A673 (cell line): Measurements from ENCODE around the gene KIR3DL1. TPM values are rescaled to one million over a fixed set of nuclear protein-coding genes. Genes with fewer than 3 reads are reported as not detected.

Experiments
- BruUV-seq: library from RNA; stranded (reverse); fragments of 400-500 nt; replicated peaks from 2 replicates; lab custom pipeline; 2021; lab: Mats Ljungman, UMichigan
- CTCF ChIA-PET: fragments of 300-600 bp; sonication (Branson Sonifier 250); formaldehyde crosslinking; loops from one replicate; lab custom pipeline; 2022; ENCODE audit warnings: antibody characterized with exemption; lab: Charles Lee
- POLR2A ChIA-PET: fragments of 300-600 bp; sonication (Branson Sonifier 250); formaldehyde crosslinking; loops from one replicate; lab custom pipeline; 2022; ENCODE audit warnings: antibody characterized with exemption; ENCODE audit not compliant: low non-redundant PET; lab: Charles Lee
- DNase-seq: peaks from one replicate; pipeline ENCODE4 v3.0.0-alpha.2; 2015; ENCODE audit warnings: low spot score
- H3K27ac ChIP-seq: fragments of 200-600 bp; sonication (generic); 2 replicates; pipeline ENCODE4 v1.5.1; 2016; ENCODE audit warnings: mixed run types, low read depth, mild to moderate bottlenecking, mixed read lengths, antibody characterized with exemption, low read length; ENCODE audit not compliant: poor library complexity, severe bottlenecking
- H3K27me3 ChIP-seq: fragments of 200-600 bp; sonication (generic); replicated peaks from 2 replicates; pipeline ENCODE4 v1.6.1; 2017; ENCODE audit warnings: mixed run types, low read depth, mild to moderate bottlenecking, mixed read lengths, antibody characterized with exemption, low read length; ENCODE audit not compliant: insufficient read depth, poor library complexity
- H3K36me3 ChIP-seq: fragments of 200-600 bp; sonication (generic); 2 replicates; pipeline ENCODE4 v1.6.1; 2016; ENCODE audit warnings: mixed run types, mild to moderate bottlenecking, mixed read lengths, antibody characterized with exemption, low read length; ENCODE audit not compliant: insufficient read depth, poor library complexity, severe bottlenecking
- H3K4me1 ChIP-seq: fragments of 200-600 bp; sonication (generic); 2 replicates; pipeline ENCODE4 v1.6.1; 2017; ENCODE audit warnings: mixed run types, mild to moderate bottlenecking, mixed read lengths, antibody characterized with exemption, low read length; ENCODE audit not compliant: insufficient read depth, poor library complexity, severe bottlenecking
- H3K4me3 ChIP-seq: fragments of 200-600 bp; sonication (generic); 2 replicates; pipeline ENCODE4 v1.5.1; 2016; ENCODE audit warnings: low read depth, mixed run types, mild to moderate bottlenecking, mixed read lengths, low read length; ENCODE audit not compliant: poor library complexity, severe bottlenecking
- H3K9me3 ChIP-seq: fragments of 200-600 bp; sonication (generic); 2 replicates; pipeline ENCODE4 v1.6.1; 2016; ENCODE audit warnings: mixed run types, low read depth, mild to moderate bottlenecking, mixed read lengths, antibody characterized with exemption, low read length; ENCODE audit not compliant: poor library complexity, severe bottlenecking
- CTCF ChIP-seq: fragments of 300-800, 200-600 bp; sonication (generic); conservative IDR thresholded peaks from 2 replicates; pipeline ENCODE4 v1.5.1; 2017; ENCODE audit warnings: low read depth, mild to moderate bottlenecking, antibody characterized with exemption, low read length, moderate library complexity, mixed read lengths
- EZH2 ChIP-seq: fragments of 200-600 bp; sonication (generic); IDR thresholded peaks from 2 replicates; pipeline ENCODE4 v1.6.1; 2017; ENCODE audit warnings: borderline replicate concordance, low read depth, mild to moderate bottlenecking, mixed read lengths, antibody characterized with exemption, low read length; ENCODE audit not compliant: poor library complexity, severe bottlenecking
- intact Hi-C: fragments of 100-400 bp; cut with micrococcal nuclease; formaldehyde crosslinking; loops from one replicate; pipeline ENCODE4 v1.10.0; 2022; ENCODE audit not compliant: unreplicated experiment
- total RNA-seq: library from RNA; stranded (reverse); gene quantifications from 2 replicates; pipeline ENCODE4 v1.2.3, GENCODE V29; 2021

The KIR3DL1 gene
- total RNA-seq, 1 experiment from 2014 or later, result not detected

- peaks cover 3% of the 10 kb centered on the region for H3K27me3 ChIP-seq
- H3K4me3 ChIP-seq, result no peak overlapping the region
- TF ChIP-seq EZH2 (no peak), CTCF (no peak)
- ChIA-PET CTCF (no interaction called here), POLR2A (no interaction called here)
- no peak for DNase-seq
- H3K36me3 ChIP-seq, result no peaks in the 10 kb centered on the region
- intact Hi-C loops, result no loop called here
- no TSS peak for BruUV-seq
- no peaks in the 10 kb centered on the region for H3K4me1 ChIP-seq
- H3K9me3 ChIP-seq, result no peaks in the 10 kb centered on the region
- no peak overlapping the region for H3K27ac ChIP-seq
Measured at GRCh38 chr19:54790711-54791110, 25.6 kb upstream of the KIR3DL1 start.

GRCh38 chr19:54791476-54791875, 24.8 kb upstream of the KIR3DL1 start:
- POLR2A ChIA-PET, result no interaction called here
- Histone ChIP-seq H3K9me3 (no peaks in the 10 kb centered on the region), H3K4me3 (no peak overlapping the region), H3K27ac (no peak overlapping the region), H3K36me3 (no peaks in the 10 kb centered on the region), H3K4me1 (no peaks in the 10 kb centered on the region), H3K27me3 (peaks cover 3% of the 10 kb centered on the region)
- BruUV-seq, result no TSS peak
- CTCF ChIA-PET, result no interaction called here
- no peak for DNase-seq
- TF ChIP-seq EZH2 (no peak), CTCF (no peak)
- intact Hi-C loops, result no loop called here

GRCh38 chr19:54792814-54793213, 23.5 kb upstream of the KIR3DL1 start:
- no TSS peak for BruUV-seq
- intact Hi-C loops, result no loop called here
- Histone ChIP-seq H3K27ac (no peak overlapping the region), H3K27me3 (peaks cover 3% of the 10 kb centered on the region), H3K9me3 (no peaks in the 10 kb centered on the region), H3K4me3 (no peak overlapping the region), H3K4me1 (no peaks in the 10 kb centered on the region), H3K36me3 (no peaks in the 10 kb centered on the region)
- ChIA-PET CTCF (no interaction called here), POLR2A (no interaction called here)
- no peak for DNase-seq
- TF ChIP-seq CTCF, result no peak
- no peak for TF ChIP-seq EZH2
